Esophagus squamous epithelium (tissue), 4 donors: ENCODE measurements around the gene CHMP5.

Experiments used
- POLR2A ChIP-seq, 4 donors: fragments of 450-650 bp; IDR thresholded peaks; one replicate each; pipeline ENCODE4 v1.6.1; 2017; ENCODE audit warnings: antibody characterized with exemption in 4 of 4, mild to moderate bottlenecking in 4 of 4, moderate library complexity in 3 of 4
- TF ChIP-seq, protein P1 (sequence below), 6 experiments: fragments of 450-650 bp in 4 of 6; fragments of 200-600 bp in 2 of 6; sonication (generic) in 2 of 6; IDR thresholded peaks; one replicate each; pipeline ENCODE4 v1.5.1; 2016 to 2019; ENCODE audit warnings: antibody characterized with exemption in 6 of 6, mild to moderate bottlenecking in 4 of 6, moderate library complexity in 4 of 6

- TF ChIP-seq, protein P1, sequence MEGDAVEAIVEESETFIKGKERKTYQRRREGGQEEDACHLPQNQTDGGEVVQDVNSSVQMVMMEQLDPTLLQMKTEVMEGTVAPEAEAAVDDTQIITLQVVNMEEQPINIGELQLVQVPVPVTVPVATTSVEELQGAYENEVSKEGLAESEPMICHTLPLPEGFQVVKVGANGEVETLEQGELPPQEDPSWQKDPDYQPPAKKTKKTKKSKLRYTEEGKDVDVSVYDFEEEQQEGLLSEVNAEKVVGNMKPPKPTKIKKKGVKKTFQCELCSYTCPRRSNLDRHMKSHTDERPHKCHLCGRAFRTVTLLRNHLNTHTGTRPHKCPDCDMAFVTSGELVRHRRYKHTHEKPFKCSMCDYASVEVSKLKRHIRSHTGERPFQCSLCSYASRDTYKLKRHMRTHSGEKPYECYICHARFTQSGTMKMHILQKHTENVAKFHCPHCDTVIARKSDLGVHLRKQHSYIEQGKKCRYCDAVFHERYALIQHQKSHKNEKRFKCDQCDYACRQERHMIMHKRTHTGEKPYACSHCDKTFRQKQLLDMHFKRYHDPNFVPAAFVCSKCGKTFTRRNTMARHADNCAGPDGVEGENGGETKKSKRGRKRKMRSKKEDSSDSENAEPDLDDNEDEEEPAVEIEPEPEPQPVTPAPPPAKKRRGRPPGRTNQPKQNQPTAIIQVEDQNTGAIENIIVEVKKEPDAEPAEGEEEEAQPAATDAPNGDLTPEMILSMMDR (IDR thresholded peaks at IDR 0.05): no peak
- no peak for TF ChIP-seq POLR2A (IDR thresholded peaks at IDR 0.05)
These were observed 2.4 kb downstream of the CHMP5 start for GRCh38 chr9:33267151-33267767.
